Choroid plexus epithelial cell (primary cell): ENCODE data around the gene POU2F3.

Experiments used
- DNase-seq: peaks from one replicate; pipeline ENCODE4 v3.0.0-alpha.2; 2010; ENCODE audit warnings: low read depth
- H3K4me3 ChIP-seq: 2 replicates; pipeline ENCODE4 v1.5.1; 2011; ENCODE audit warnings: low read depth, mild to moderate bottlenecking, control low read depth, low read length, moderate library complexity
- CTCF ChIP-seq: conservative IDR thresholded peaks from 2 replicates; pipeline ENCODE4 v1.5.1; 2011; ENCODE audit warnings: low read depth, mild to moderate bottlenecking, control low read depth, inconsistent platforms, low read length, moderate library complexity

The POU2F3 gene

GRCh38 chr11:120197251-120197891 is 42.6 kb upstream of the POU2F3 start:
- no peak overlapping the region for H3K4me3 ChIP-seq
- TF ChIP-seq CTCF: no peak
- no peak for DNase-seq

GRCh38 chr11:120197977-120198376 is 42.0 kb upstream of the POU2F3 start:
- TF ChIP-seq CTCF: no peak
- H3K4me3 ChIP-seq: no peak overlapping the region

GRCh38 chr11:120198403-120198786 is 41.5 kb upstream of the POU2F3 start:
- TF ChIP-seq CTCF: no peak
- H3K4me3 ChIP-seq: no peak overlapping the region
- DNase-seq: no peak

More at GRCh38 chr11:120197977-120198376, 42.0 kb upstream of the POU2F3 start:
- no peak for DNase-seq

GRCh38 chr11:120198787-120199469 is 41.0 kb upstream of the POU2F3 start:
- no peak overlapping the region for H3K4me3 ChIP-seq
- no peak for TF ChIP-seq CTCF
- no peak for DNase-seq

- TF ChIP-seq CTCF: no peak
- no peak overlapping the region for H3K4me3 ChIP-seq
- DNase-seq: no peak
These were observed 40.3 kb upstream of the POU2F3 start for GRCh38 chr11:120199613-120200012.

GRCh38 chr11:120200677-120201076 is 39.3 kb upstream of the POU2F3 start:
- TF ChIP-seq CTCF: no peak
- H3K4me3 ChIP-seq: no peak overlapping the region
- DNase-seq: no peak

GRCh38 chr11:120201653-120202052 is 38.3 kb upstream of the POU2F3 start:
- no peak overlapping the region for H3K4me3 ChIP-seq
- no peak for DNase-seq
- no peak for TF ChIP-seq CTCF
